GM19467 (cell line): ENCODE measurements around the gene STIM2.
"Not testable (repeated sequence)": the region's sequence is repeated elsewhere in the genome, so short reads cannot be mapped to it uniquely, and the experiment has no call there.

Experiments
- ATAC-seq: cut with Tn5 transposase; IDR thresholded peaks from one replicate; pipeline ENCODE4 v1.9.1; 2021; ENCODE audit warnings: mild to moderate bottlenecking, moderate library complexity; ENCODE audit not compliant: unreplicated experiment

The STIM2 gene

DNA sequence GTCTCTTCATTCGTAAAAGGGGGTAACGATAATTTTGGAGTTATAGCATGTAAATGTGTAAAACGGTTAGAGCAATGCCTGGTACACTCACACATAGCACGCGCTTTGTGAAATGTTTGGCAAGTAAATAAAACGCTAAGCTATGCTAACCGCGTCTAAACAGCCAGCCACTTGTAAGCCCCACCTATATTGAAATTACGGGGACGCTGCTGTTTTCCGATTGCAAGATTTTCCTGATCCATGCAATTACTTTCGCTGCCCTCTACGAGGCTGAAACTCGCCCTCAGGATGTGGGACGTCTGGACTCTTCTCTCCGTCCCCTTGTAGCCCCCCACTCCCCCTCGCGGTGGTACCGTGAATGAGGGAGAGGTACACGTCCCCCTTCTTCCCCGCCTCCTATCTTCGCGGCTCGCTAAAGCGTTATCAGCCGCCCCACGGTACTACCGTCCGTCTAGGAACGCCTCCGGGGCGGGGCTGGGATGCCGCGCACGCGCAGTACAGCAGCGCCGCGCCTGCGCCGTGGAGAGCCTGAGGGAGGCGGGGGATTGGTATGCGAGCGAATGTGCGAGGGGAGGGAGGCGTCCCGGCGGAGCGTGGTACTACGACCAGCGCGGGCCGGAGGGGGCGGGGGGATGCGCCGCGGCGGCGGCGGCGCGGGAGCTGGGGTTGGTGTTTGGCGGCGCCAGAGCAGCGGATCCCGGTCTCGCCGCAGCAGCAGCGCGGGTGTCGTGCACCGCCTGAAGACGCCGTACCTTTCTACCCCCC lies at the start of gene STIM2:
TSS of gene STIM2 (plus strand) at position 685 of the 765 bp plus-strand sequence.
- peak; percentile 53 for ATAC-seq

DNA sequence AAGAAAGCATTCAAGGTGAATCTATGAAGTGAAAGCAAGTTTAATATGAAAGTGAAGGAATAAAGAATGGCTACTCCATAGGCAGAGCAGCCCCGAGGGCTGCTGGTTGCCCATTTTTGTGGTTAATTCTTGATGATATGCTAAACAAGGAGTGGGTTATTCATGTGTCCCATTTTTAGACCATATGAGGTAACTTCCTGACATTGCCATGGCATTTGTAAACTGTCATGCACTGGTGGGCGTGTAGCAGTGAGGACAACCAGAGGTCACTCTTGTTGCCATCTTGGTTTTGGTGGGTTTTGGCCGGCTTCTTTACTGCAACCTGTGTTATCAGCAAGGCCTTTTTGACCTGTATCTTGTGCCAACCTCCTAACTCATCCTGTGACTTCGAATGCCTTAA lies 49.1 kb upstream of the STIM2 start:
- ATAC-seq: not testable (repeated sequence)

DNA sequence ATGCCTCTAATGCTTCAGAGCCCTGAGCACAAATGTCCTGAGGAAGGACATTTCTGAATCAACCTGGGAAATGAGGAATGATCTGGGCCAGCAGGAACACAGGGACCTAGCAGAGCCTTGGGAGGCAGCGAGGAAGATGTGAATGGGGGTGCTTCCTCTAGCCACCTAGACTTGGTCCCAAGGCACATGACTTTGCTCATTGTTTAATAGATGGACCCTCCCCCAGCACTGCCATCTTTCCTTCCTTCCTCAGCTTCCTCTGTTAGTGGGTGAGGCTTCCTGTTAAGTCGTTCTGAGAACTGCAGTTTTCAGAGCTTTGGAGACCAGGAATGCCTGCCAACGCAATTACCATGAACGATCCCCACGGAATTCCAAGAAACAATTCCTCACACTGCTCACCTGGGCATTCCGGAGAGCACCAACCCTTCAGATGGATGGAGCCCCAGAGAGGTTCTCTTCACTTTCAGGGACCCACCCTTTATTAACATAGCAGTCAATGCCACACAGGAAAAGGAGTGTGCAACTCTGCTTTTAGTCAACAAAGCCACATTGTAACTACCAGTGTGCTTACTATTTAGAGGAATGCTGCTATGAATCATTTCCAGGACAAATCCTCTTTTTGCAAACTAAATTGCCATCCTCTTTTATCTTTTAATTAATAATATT lies 48.5 kb upstream of the STIM2 start:
- ATAC-seq: no peak

DNA sequence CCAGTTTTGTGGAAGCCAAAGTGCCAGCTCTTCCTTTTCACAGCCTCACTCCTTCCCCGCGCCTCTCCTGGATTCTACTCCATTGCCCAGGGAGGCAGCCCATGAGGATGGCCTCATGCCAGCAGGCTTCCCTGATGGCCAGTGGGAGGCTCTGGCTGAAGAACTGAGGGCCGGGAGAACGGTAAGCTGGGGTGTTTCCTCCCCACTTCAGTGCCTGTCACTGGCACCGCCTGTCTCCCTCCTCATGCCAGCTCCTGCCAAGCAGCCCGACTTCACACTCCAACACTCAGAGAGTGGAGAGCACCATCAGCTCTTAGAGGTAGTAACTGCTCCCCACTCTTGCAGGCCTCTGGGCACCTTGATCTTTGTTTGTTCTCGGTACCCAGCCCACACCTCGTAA lies 46.9 kb upstream of the STIM2 start:
- ATAC-seq: no peak

DNA sequence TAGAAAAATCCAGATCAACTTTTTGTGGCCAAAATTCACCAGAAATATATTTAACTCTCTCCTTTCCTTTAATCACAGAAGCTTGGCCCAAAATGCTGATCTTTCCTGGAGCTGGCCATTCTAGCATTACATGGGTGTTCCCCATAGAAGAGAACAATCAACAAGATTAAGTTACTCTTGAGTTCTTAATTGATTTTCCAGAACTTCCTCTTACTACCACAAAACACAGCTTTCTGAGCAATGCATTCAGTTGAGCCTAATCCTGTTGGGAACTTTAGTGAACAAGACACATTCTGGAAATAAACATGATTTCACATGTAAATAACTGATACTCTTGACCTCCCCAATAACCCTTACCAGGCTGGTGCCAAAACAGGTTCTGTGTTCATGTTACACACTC lies 45.4 kb upstream of the STIM2 start:
- no peak for ATAC-seq

DNA sequence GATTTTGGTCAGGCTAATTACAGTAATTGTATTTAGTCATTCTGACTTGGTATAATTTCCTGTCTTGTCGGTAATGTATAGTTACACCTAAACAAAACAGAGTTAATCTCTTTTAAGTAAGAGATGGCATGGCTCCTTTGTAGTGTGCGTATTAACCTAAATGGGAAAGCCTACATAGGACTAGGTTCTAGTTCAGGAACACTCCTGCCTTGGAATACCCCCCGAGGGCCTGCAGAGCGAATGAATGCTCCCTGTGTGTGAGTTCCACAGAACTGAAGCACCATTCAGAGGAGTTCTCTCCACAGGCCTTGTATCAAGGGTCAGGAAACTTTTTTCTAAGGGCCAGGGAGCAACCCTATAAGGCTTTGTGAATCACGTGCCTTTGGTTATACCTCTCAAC lies 44.9 kb upstream of the STIM2 start:
- no peak for ATAC-seq

DNA sequence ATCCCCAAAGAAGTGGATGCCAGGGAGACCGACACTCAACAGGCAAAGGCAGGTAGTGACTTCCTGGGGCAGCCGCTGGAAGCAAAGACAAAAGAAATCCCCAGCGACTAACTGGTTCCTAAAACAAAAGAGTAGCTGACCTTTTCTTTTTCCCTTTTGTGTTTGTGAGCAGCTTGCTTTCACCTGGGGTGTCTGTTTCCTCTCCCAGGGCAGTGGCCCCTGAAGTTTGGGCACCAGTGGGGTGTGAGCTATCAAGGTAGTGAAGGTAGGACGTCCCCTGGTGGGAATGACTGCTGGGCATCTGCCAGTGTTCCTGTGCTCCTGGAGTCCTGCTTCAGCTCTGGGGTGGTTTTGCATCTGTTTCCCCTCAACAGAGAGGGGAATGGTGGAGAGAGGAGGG lies 41.6 kb upstream of the STIM2 start:
- ATAC-seq: no peak

DNA sequence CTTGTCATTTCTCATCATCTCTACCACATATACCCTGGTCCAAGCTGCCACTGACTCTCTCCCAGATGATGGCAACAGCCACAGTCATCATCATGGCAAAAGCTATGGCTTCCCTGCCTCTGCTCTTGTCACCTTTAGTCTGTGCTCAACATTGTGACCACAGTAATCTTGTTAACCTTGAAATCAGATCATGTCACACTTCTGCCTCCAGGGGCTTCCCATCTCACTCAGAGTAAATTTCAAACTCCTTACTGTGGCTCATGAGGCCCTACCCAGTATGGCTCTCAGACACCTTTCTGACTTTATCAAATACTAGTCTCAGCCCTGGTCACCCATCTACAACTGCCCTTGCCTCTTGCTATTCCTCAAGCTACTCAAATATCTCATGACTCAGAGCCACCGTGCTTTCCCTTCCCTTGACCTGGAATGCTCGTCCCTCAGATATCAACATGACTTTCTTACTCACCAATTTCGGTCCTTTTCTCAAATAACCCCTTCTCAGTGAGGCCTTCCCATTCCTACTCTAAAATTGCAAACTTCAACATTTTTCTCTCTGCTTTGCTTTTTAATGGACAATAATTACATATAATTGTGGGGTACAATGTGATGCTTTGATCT lies 41.1 kb upstream of the STIM2 start:
- ATAC-seq: no peak

DNA sequence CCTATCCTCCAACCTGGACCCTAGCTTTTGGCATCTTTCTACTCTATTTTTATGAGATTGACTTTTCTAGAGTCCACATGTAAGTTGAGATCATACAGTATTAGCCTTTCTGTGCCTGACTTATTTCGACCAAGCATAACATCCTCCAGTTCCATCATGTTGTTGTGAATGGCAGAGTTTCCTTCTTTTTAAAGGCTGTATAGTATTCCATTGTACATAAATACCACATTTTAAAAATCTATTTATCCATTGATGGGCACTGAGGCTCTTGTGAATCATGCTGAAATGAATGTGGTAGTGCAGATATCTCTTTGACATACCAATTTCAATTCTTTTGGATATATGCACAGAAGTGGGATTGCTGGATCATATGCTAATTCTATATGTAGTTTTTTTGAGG lies 40.3 kb upstream of the STIM2 start:
- ATAC-seq: no peak

DNA sequence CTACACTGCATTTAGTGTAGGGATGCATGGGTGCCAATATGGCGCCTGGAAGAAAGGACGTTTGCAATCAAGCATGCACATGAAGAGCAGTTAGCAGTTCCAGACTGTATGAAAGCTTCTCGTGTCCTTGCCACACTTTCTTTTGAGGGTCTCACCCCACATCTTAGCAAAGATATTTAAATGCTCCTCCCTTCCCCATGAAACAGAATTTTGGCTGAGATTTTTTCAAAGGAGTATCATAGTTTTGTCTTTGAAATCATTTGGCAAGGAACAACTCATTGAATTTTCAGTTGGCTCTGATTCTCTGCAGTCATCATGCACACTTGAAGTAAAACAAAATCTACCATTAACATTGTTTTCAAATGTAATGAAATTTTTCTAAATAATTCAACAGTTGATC lies 39.6 kb upstream of the STIM2 start:
- ATAC-seq: no peak

DNA sequence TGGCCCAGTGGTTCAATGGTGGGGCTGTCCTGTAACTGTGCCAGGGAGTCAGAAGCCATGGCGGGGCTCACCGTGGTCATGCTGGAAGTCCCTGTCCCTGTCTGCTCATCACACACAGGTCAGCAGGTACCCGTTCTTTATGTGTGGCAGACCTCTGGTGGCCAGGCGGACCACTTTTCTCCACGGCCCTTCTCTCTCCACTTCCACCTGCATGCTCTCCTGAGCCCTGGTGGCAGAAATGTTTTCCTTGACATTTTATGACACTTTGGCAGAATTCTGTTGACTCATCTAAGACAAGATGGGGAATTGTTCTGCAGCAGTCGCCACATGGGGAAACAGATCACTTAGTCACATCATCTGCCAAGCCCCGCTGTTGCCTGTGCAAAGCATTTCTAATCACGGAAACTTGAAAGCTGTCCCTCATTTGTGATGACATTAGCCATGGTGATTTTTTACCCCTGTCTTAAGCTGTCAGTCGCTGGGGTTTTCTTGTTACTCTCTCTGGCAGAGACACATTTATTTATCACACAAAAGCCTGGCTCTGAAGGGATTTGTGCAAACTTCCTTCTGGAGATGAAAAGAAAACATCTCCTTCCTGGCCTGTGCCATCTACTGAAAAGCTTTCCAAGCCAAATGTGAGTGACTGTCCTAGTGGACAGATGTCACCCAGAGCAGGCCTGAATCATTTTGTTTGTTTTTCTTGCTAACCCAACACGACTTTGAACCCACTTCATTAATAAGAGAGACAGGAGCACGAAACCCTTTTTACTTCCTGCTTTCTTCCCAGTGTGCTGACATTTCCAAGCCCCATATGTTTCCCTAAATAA lies 38.8 kb upstream of the STIM2 start:
- ATAC-seq: no peak

DNA sequence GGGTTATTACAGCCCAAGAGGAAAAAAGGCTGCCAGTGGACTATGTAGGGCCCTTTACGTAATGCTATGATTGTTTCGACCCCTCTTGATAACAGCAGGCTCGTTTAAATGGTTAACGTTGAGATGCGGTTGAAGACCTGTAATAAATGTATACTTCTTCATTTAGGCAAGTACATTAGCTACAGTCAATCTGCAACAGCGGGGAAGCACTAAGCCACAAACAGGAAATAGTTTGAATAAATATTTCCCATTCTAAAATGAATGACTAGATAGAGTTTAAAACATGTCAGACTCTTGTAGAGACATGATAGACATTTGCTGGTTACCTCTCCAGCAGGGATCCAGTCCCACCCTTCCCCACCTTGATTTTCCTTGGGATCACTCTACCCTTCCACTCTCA lies 38.1 kb upstream of the STIM2 start:
- peak; percentile 42 for ATAC-seq

DNA sequence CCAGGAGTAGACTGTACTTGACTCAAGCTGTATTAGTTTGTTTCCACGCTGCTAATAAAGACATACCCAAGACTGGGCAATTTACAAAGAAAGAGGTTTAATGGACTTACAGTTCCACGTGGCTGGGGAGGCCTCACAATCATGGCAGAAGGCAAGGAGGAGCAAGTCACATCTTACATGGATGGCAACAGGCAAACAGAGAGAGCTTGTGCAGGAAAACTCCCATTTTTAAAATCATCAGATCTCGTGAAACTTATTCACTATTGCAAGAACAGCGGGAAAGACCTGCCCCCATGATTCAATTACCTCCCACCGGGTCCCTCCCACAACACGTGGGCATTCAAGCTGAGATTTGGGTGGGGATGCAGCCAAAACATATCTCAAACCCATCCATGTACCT lies 37.7 kb upstream of the STIM2 start:
- ATAC-seq: not testable (repeated sequence)

DNA sequence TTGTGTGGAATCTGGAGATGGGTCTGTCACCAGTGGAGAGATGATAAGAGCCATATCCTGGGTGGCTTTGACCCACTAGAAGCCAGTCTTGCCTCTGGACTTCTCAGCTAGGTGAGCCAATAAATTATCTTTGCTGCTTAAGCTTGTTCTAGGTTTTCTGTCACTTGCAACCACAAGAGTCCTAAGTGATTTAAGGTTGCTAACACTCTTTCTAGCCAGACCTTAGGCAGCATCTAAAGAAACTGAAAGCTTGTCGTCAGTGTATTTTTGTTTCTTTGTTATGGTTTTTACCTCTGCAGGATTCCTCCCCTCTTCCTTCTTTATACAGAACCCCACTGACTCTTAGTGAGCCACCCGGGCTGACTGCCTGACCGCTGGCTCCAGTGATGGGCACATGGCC lies 37.1 kb upstream of the STIM2 start:
- no peak for ATAC-seq

DNA sequence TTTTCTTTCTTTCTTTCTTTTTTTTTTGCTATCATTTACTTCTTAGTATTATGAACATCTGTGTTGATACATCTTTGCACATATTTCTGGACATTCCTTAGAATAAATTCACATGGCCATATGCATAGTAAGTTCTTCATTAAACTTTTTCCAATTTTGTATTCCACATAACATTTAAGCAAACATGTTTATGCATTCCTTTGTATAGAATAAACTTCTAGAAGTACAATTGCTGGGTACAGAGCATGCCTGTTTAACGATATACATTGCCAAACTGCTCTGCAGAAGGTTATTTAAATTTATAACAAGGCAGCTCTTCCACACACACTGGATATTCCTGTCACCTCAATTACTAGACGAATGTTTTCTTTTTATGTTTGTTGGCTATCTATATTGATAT lies 36.0 kb upstream of the STIM2 start:
- ATAC-seq: no peak

DNA sequence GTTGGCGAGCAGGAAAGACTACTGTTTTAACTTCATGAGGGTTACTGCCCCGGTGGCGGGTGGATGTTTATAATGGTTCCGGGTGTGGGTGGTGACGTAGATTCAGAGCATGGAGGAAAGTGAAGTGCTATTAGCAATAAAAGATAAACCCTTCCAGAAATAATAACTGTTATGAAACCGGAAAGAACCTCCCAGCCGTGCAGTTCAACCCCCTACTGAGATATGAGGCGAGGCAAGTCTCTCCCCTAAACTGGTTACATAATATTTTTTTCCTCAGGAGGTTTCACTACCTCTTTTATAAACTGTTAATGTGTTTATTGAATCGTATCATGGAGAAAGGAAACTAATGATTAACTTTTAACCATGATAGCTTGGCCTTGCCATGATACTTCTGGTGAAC lies 33.9 kb upstream of the STIM2 start:
- ATAC-seq: peak; percentile 86

DNA sequence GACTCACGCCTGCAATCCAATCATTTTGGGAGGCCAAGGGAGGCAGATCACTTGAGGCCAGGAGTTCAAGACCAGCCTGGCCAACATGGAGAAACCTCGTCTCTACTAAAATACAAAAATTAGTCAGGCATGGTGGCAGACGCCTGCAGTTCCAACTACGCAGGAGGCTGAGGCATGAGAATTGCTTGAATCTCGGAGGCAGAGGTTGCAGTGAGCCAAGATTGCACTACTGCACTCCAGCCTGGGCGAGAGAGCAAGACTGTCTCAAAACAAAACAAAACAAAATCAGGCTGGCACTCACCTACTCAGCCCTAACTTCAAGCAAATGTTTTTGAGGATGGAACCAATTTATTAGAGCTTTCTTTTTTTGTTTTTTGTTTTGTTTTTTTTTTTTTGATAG lies 33.3 kb upstream of the STIM2 start:
- ATAC-seq: not testable (repeated sequence)

DNA sequence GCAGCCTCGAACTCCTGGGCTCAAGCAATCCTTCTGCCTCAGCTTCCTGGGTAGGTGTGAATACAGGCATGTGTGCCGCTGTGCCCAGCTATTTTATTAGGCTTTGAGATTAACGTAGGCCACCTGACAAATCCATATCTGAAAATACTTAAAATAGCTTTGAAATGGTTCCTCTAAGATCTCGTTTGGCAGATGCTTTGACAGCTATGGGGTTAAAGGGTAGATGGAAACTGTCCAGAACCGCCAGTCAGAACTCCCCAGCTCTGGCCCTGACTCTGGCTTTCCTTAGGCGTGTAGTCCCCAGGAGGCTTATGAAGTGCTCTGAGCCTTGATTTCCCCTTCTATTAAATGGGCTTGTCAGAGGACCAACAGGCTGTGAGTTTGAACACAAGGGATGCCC lies 32.8 kb upstream of the STIM2 start:
- ATAC-seq: no peak

DNA sequence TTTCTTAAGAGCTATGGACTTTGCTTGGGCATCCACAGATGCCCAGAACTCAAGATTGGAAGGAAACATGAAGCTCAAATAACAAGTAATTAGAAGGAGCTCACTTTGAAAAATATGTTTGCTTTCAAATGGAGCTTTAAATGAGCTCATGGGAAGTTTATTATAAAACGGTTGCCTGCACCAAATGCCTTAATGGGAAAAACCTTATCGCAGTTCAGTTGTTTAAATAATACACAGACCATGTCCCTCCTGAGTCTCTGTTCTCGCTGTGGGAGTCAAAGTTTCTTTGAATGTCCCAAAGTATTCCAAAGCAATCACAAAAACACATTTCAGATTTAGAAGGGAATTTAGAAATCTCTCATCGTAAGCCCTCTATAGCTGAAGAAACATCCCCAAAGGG lies 31.6 kb upstream of the STIM2 start:
- no peak for ATAC-seq

DNA sequence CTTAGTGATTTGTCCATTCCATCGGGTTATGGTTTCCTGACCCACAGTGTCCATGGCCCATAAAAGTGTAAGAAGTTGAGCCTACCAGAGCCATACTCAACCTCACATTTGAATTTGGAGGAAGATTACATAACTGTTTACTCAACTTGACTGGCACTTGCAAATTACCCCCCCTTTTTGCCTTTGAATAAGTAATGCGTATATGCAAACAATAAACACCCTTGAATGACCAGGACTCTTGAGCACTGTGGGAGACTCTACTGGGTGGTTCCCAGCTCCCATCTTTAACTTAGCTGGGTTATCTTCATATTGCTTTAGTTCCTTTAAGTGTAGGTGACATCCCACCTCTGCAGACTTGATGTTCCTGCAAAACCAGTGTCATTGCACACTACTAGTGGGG lies 30.6 kb upstream of the STIM2 start:
- no peak for ATAC-seq

DNA sequence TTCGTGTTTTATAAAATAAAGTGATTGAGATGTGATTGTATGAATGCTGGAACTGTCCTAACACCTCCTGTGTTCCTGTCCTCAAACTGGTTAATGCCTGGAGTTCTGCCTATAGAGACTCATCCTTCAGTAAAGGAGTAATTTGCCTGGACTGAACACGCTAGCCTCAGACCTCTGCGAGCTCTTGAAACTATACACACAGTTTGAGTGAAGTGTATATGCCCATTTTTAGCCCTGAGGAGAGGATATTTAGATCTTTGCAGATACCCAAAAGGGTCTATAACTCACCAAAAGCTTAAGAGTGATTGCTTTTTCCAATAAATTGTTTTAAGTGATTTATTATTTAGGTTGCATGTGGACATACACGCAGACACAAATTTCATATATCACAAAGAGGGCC lies 29.9 kb upstream of the STIM2 start:
- ATAC-seq: no peak
